Psoas muscle (tissue), 8 donors: ENCODE data around the gene SARM1. TPM values are rescaled to one million over a fixed set of nuclear protein-coding genes. Genes with fewer than 3 reads are reported as not detected.
A peak's percentile ranks its signal among the peaks of the same experiment; 100 is the strongest.

Source experiments
- ATAC-seq, 4 donors: fragments of 200-7000 bp; cut with Tn5 transposase; one replicate each; pipeline ENCODE4 v1.9.1; 2020; ENCODE audit warnings: moderate library complexity in 3 of 4, mild to moderate bottlenecking in 2 of 4
- DNase-seq, 2 donors: peaks; one replicate each; pipeline ENCODE4 v3.0.0-alpha.2; 2020
- H3K27ac ChIP-seq: fragments of 200-600 bp; one replicate; pipeline ENCODE4 v1.8.0; 2022
- H3K27me3 ChIP-seq, 3 donors: fragments of 200-600 bp in 1 of 3; one replicate each; pipeline versions ENCODE4 v1.6.1 to v1.8.0; 2013 to 2022; ENCODE audit warnings: low read length in 2 of 3, mild to moderate bottlenecking in 2 of 3, moderate library complexity in 1 of 3; ENCODE audit not compliant: insufficient read depth in 3 of 3
- H3K36me3 ChIP-seq, 2 donors: fragments of 200-600 bp in 1 of 2; one replicate each; pipeline versions ENCODE4 v1.6.1 to v1.8.0; 2013 to 2022; ENCODE audit warnings: low read depth in 1 of 2, mild to moderate bottlenecking in 1 of 2, moderate library complexity in 1 of 2; ENCODE audit not compliant: insufficient read depth in 1 of 2
- H3K4me1 ChIP-seq: fragments of 200-600 bp; one replicate; pipeline ENCODE4 v1.8.0; 2022
- H3K4me3 ChIP-seq: fragments of 200-600 bp; one replicate; pipeline ENCODE4 v1.8.0; 2022; ENCODE audit warnings: mild to moderate bottlenecking
- H3K9me3 ChIP-seq: fragments of 200-600 bp; one replicate; pipeline ENCODE4 v1.8.0; 2022
- CTCF ChIP-seq: fragments of 200-600 bp; IDR thresholded peaks from one replicate; pipeline ENCODE4 v1.8.0; 2022; ENCODE audit warnings: antibody characterized with exemption
- WGBS, 3 donors: extraction: QIAGEN DNeasy Blood & Tissue Kit; methylation state at CpG; one replicate each; pipeline versions ENCODE4 v1.1.6 to v1.1.7; 2013; 5-methylcytosine and 5-hydroxymethylcytosine counted together
- intact Hi-C, 2 donors: fragments of 100-400 bp; cut with DNase I; formaldehyde crosslinking; loops; one replicate each; pipeline versions ENCODE4 v1.11.0 to v1.14.2; 2022
- polyA plus RNA-seq, 3 donors: library from polyadenylated mRNA; stranded (reverse); fragments of 200-250 nt; gene quantifications; one replicate each; pipeline ENCODE4 v1.2.3, GENCODE V29; 2013
- total RNA-seq, 4 donors: library from RNA; stranded (reverse); fragmentation: NEBNext Ultra II Directional in 2 of 4; extraction: Animal tissue kit (Norgen Biotek cat#: 25700) in 2 of 4; gene quantifications; one replicate each; pipeline versions ENCODE4 v1.2.1 to v1.2.4, GENCODE V29; 2021 to 2023
- donor health status: healthy with polysubstance abuse.
- donor health status: DM: no; HTN: no; CAD: no; lungs with moderate emphysema.
- donor health status: Bipolar disorder and iron deficiency.
- donor health status: healthy.
- donor health status: DM: yes; HTN: yes; CAD: no.
- donor health status: DM: no; HTN: no; CAD: no.
- donor health status: DM: no; HTN: no; CAD: no.
- donor health status: DM: yes; HTN: yes; CAD: no.

Gene SARM1
- total and polyA plus RNA-seq, 7 donors, result 0.77 to 2.2 (median 1.8) TPM

- Histone ChIP-seq H3K27ac (no peak overlapping the region), H3K27me3 (no peaks in the 10 kb centered on the region), H3K36me3 (peaks cover 7 to 52% of the 10 kb centered on the region in 2 donors), H3K4me3 (no peak overlapping the region), H3K9me3 (no peaks in the 10 kb centered on the region), H3K4me1 (peaks cover 22% of the 10 kb centered on the region)
- TF ChIP-seq CTCF, result no peak
- WGBS, 3 donors, result 88 to 91% (median 90%) methylated on average over 15 of the region's 15 CpGs
- ATAC-seq (no peak), DNase-seq (no peak)
- intact Hi-C loops, result loop anchor here in 1 of 2 donors (5.0 kb wide), 1 partner anchor 613 kb away; the partner anchor contains the start of gene PHF12
Measured at GRCh38 chr17:28339431-28339830, 32.1 kb upstream of the SARM1 start.

GRCh38 chr17:28340374-28340773 is 31.1 kb upstream of the SARM1 start:
- Histone ChIP-seq H3K27ac (no peak overlapping the region), H3K36me3 (peaks cover 7 to 61% of the 10 kb centered on the region in 2 donors), H3K9me3 (no peaks in the 10 kb centered on the region), H3K4me1 (peaks cover 20% of the 10 kb centered on the region), H3K27me3 (no peaks in the 10 kb centered on the region), H3K4me3 (no peak overlapping the region)
- DNase-seq (no peak), ATAC-seq (no peak)
- intact Hi-C loops, result loop anchor here in 1 of 2 donors (10.0 kb wide), 1 partner anchor 886 kb away; the partner anchor contains the start of gene KSR1
- no peak for TF ChIP-seq CTCF
- WGBS, 3 donors, result 89 to 90% (median 90%) methylated on average over 6 of the region's 6 CpGs

GRCh38 chr17:28341516-28341915 is 30.0 kb upstream of the SARM1 start:
- intact Hi-C loops, result loop anchor here in 1 of 2 donors (10.0 kb wide), 1 partner anchor 887 kb away; the partner anchor contains the start of gene KSR1
- Histone ChIP-seq H3K27ac (no peak overlapping the region), H3K36me3 (peaks cover 7 to 73% of the 10 kb centered on the region in 2 donors), H3K4me3 (no peak overlapping the region), H3K27me3 (no peaks in the 10 kb centered on the region), H3K4me1 (peaks cover 16% of the 10 kb centered on the region), H3K9me3 (no peaks in the 10 kb centered on the region)
- ATAC-seq (no peak), DNase-seq (no peak)
- no peak for TF ChIP-seq CTCF
- WGBS, 3 donors, result 89 to 91% (median 89%) methylated on average over 11 of the region's 11 CpGs

- DNase-seq (no peak), ATAC-seq (no peak)
- Histone ChIP-seq H3K36me3 (peaks cover 7 to 81% of the 10 kb centered on the region in 2 donors), H3K27ac (no peak overlapping the region), H3K4me1 (peaks cover 9% of the 10 kb centered on the region), H3K9me3 (no peaks in the 10 kb centered on the region), H3K27me3 (no peaks in the 10 kb centered on the region), H3K4me3 (no peak overlapping the region)
- intact Hi-C loops, result loop anchor here in 1 of 2 donors (10.0 kb wide), 1 partner anchor 888 kb away; the partner anchor contains the start of gene KSR1
- no peak for TF ChIP-seq CTCF
- WGBS, 3 donors, result 85 to 86% (median 86%) methylated on average over 14 of the region's 14 CpGs
Measured at GRCh38 chr17:28342313-28342712, 29.2 kb upstream of the SARM1 start.

- intact Hi-C loops, result loop anchor here in 1 of 2 donors (10.0 kb wide), 1 partner anchor 889 kb away; the partner anchor contains the start of gene KSR1
- 34 to 46% (median 36%) methylated on average over 10 of the region's 10 CpGs for WGBS, 3 donors
- ATAC-seq, result peak; percentile 31 to 69 (median 52)
Measured at GRCh38 chr17:28343491-28343932, 28.0 kb upstream of the SARM1 start.

More at GRCh38 chr17:28343491-28343932, 28.0 kb upstream of the SARM1 start:
- DNase-seq, result no peak
- no peaks in the 10 kb centered on the region for H3K9me3 ChIP-seq
- H3K4me3 ChIP-seq, result no peak overlapping the region
- peak overlapping the region; percentile 41 for H3K27ac ChIP-seq
- H3K36me3 ChIP-seq, result peaks cover 7 to 93% of the 10 kb centered on the region in 2 donors
- TF ChIP-seq CTCF, result no peak
- no peaks in the 10 kb centered on the region for H3K4me1 ChIP-seq
- H3K27me3 ChIP-seq, result no peaks in the 10 kb centered on the region
